ENCODE results near the gene IFITM10.

GRCh38 chr11:1759151-1759850 lies 8.9 kb upstream of the IFITM10 start:
- TF ChIP-seq EZH2 (IDR thresholded peaks at IDR 0.05; ENCODE audit: borderline replicate concordance) (no peak), EZH2phosphoT487 (IDR thresholded peaks at IDR 0.05; ENCODE audit: low read depth, severe bottlenecking, unreplicated experiment) (no peak)
- TF ChIP-seq, protein P1, sequence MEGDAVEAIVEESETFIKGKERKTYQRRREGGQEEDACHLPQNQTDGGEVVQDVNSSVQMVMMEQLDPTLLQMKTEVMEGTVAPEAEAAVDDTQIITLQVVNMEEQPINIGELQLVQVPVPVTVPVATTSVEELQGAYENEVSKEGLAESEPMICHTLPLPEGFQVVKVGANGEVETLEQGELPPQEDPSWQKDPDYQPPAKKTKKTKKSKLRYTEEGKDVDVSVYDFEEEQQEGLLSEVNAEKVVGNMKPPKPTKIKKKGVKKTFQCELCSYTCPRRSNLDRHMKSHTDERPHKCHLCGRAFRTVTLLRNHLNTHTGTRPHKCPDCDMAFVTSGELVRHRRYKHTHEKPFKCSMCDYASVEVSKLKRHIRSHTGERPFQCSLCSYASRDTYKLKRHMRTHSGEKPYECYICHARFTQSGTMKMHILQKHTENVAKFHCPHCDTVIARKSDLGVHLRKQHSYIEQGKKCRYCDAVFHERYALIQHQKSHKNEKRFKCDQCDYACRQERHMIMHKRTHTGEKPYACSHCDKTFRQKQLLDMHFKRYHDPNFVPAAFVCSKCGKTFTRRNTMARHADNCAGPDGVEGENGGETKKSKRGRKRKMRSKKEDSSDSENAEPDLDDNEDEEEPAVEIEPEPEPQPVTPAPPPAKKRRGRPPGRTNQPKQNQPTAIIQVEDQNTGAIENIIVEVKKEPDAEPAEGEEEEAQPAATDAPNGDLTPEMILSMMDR (IDR thresholded peaks at IDR 0.05; ENCODE audit: poor library complexity): no peak
